Tibial nerve (tissue), 4 donors: Measurements from ENCODE around the gene TMEM95.

Experiments used
- CTCF ChIP-seq, 5 experiments: fragments of 200-600 bp in 3 of 5; fragments of 450-650 bp in 2 of 5; sonication (generic) in 3 of 5; IDR thresholded peaks; one replicate each; pipeline ENCODE4 v1.5.1; 2016 to 2019; ENCODE audit warnings: antibody characterized with exemption in 5 of 5, mild to moderate bottlenecking in 3 of 5, moderate library complexity in 2 of 5
- EP300 ChIP-seq, 2 donors: sonication (generic); formaldehyde crosslinking; IDR thresholded peaks; one replicate each; pipeline ENCODE4 v1.6.1; 2017; ENCODE audit warnings: antibody characterized with exemption in 2 of 2, mild to moderate bottlenecking in 1 of 2
- POLR2A ChIP-seq, 2 donors: fragments of 450-650 bp; IDR thresholded peaks; one replicate each; pipeline ENCODE4 v1.6.1; 2017; ENCODE audit warnings: antibody characterized with exemption in 2 of 2, mild to moderate bottlenecking in 2 of 2, moderate library complexity in 2 of 2

GRCh38 chr17:7318121-7318860, 36.7 kb upstream of the TMEM95 start:
- TF ChIP-seq CTCF (IDR thresholded peaks at IDR 0.05): no peak
- TF ChIP-seq POLR2A (IDR thresholded peaks at IDR 0.05): no peak
- no peak for TF ChIP-seq EP300 (IDR thresholded peaks at IDR 0.05)
